DMS153 treated with DMSO at 0.1 percent for 48 hours (cell line): ENCODE data around the gene HOXB9.

Source experiments
- DNase-seq: peaks from one replicate; lab custom pipeline; 2025; ENCODE audit not compliant: unreplicated experiment; lab: John Stamatoyannopoulos, UW

Gene HOXB9

DNA sequence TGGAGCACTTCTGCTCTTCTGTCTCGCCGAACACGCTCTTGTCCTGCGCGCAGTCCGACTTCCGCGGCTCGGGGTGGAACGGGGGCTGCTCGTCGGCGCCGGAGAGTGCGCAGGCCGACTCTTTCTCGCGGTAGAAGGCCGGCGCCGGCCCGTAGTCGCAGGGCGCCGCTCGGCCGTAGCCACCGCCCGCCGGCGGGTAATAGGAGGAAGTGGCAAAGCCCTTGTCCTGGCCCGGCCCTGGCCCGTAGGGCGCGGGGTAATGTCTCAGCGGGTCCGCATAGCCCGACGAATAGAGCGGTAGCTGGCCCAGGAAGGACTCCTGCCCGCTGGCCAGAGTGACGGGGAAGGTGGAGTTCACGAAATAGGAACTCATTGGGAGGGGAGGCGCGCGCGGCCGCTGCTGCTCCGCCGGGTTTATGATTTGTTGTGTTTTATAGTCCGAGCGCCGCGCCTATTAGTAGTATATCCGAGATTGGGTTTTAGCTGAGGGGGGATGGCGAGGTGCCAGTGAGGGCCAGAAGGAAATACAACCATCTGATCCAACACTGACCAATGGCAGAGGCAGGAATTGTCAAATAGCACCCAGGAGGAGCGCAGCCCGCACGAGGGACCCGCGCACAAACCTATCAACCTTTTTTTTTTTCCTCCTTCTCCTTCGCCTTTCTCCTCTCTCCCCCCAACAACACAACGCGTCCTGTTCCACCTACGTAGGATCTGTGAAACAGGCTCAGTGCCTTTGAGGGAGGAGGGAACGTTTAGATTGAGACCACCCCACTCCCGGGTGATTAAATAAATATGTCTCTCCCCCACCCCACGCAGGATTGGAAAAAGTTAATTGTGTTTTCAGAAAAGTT is 28.2 kb downstream of the HOXB9 start:
- DNase-seq, result peak; percentile 57

DNA sequence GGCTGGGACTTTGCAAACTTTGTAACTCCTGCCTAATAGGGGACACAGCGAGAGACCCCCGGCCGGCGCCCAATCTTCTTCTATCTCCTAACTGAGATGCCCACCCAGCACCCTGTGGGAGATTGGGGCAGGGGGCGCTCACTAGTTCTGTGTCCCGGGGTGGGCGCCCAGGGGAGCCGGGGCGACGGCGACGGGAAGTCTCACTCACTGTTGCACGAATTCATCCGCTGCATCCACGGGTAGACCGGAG is 28.7 kb downstream of the HOXB9 start:
- DNase-seq, result no peak

DNA sequence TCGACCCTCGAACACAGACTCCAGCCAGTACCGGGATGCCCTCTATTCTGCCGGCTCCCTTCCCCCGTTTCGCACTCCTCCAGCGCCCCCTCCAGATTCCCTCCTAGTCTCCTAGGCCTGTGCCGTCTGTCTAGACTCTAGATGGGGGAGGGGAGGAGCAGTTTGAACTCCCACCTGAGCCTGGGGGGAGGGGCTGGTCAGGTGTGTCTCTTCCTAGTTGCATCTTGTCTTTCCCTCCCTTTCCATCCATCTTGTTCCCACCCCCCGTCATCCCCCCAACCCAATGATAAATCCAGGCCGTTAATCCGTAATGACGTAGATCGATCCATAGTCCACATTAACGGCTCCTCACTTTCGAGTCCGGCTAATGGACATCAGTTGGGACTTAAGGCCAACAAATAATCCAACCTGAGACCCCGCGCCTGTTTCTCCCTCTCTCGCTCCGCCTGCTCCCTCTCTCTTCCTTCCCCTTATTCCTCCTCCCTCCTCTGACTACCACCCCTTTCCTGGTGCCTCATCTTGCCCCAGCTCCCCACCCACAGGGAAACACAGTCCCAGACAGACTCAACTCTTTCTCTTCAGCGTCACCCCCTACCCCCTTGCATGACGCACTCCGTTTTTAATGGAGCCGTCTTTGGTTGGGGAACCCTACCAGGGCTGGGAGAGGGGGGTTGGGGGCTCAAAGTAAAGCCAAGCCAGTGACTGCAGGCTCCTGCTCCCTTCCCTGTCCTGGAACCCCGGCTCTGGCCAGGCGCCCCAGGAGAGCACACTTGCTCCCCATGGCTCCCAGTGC is 29.2 kb downstream of the HOXB9 start:
- DNase-seq, result no peak

DNA sequence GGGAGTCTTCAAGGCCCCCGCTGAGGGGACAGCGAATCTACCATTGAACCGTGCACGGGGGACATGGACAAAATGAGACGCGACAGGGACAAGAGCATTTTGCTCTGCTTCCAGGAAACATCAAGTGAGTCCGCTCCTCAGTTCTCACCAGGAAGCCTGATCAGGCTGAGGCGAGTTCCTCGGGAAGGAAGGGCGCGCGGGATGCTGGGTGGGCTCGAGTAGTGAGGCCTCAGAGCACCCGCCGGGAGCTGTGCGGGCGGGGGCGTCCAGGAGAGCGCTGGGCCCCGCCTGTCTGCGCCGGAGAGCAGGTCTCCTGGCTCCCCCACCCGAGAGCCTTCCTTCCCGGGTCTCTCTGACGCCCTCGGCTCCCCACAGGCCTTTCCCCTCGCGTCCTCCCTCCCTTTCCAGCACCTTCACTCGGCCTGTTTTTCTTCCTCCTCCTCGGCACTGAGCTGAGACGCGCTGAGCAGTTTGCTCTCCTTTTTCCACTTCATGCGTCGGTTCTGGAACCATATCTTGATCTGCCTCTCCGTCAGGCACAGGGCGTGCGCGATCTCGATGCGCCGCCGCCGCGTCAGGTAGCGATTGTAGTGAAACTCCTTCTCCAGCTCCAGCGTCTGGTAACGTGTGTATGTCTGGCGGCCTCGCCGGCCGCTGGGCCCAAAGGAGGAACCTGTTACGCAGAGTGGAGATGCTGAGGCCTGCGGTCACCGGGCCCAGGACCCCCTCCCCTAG is 30.0 kb downstream of the HOXB9 start:
- DNase-seq, result no peak

DNA sequence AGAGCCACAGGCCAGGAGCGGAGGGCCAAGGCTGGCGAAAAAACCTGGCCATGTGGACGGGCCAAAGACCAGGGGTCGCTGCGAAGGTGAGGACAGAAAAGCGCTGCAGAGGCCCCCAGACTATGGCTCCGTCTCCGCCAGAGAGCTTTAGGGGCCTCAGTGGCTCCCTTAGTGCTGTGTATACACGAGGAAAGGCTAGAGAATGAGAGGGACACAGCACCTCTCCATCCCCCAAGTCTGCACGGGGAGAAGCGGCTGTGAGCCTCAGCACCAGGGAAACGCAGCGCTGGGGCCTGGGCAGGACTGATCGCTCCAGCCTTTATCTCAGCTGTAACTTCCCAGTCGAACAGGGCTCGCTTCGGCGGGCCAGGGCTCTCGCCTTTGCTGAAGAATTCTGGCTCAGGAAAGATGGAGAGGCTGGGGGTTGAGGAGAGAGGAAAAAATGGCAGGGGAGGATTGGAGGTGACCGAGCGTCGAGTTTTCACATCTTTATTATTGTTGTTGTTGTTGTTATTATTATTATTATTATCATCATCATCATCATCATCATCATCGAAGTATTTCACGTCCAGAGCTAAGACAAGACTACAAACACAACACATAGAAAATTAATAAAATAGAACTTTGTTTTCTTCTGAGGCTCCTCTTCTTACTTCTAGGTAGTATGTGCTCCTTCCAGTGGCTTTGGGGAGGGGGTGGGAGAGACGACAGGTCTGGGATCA is 30.7 kb downstream of the HOXB9 start:
- no peak for DNase-seq

DNA sequence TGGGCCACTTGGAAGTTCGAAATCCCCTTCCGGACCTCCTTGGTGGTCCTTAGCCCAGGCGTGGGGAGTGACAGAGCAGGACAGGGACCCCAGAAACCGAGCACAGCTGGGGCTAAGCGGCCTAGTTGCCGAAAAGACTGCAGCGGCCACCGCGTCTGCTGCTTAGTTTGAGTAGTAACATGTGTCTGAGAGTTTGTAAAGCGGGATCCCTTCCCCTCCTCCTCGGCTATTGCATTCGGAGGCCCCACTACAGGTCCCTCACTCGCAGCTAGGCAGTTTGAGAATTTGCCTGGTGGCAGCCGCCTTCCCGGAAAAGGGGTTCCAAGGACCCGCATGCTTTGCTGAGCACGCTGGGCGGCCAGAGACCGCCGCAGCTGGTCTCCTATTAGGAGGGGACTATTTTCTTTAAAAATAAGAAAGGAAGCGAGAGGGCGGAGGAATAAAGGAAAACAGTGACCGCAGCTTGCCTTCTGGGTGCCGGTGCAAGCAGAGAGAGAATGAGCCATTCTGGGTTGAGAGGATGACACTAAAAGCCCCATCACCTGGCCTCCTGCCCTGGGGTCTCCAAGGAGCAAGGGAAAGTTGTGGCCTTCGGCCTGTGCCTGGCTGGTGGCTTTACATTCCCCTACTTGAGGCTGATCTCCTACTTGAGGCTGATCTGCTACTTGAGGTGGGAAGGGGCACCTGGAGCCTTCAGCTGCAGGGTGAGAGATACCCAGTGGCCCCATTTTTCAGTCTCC is 31.4 kb downstream of the HOXB9 start:
- no peak for DNase-seq

DNA sequence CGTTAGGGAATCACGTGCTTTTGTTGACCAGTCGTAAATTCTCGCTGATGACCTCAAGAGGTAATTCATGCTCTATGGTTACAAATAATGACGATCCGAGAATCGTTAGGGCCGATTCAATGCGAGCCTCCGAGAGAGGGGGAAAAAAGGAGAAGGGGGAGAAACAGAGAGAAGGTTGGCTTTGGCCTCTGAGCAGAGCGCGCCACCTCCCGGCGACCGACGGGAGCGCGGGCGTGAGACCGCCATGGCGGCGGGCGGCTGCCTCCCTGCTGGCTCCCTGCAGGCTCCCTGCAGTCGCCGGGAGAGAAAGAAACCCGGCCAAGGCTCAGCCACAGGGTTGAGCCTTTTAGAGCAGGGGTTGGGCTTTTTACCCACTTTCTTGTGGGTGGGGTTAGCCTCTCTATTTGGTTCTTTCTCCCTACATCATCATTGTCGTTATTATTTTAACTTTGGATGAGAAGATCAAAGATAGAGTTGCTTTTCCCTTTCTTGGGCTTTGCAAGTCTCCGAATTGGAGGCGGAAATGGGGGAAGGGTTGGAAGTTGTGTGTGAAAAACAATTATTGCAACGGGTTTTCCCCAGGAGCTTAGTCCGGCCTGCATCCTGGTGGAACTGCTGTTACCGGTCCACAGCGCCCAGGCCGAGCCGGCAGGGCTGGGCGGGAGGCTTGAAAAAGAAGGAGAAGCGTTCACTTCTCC is 32.2 kb downstream of the HOXB9 start:
- peak; percentile 96 for DNase-seq

DNA sequence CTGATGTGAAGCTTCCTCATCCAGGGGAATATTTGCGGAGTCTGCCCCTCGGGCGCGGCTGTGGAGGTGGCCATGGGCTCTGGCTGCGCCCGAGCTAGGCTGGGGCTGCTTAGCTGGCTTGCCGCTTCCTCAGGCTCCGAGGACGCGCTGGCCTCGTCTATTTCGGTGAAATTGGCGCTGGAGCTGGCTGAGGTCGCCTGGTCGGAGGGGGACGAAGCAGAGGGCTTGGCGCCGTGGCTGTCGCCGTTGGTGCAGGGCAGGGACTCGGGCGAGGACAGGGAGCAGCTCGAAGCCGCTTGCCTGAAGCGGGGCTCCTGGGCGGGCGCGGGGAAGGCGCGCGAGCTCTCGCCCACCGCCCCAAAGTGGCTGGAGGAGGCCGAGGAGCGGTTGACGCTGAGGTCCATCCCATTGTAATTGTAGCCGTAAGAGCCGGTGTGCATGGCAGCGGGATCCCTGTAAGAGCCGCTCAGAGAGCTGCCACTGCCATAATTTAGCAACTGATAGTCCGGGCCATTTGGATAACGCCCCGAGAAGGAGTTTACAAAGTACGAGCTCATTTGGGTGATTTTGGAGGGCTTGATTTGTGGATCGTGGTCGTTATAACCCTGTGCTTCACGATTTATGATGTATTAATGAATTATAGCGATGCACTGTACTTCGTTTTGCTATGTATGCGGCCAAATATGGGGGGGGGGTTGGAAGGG is 32.9 kb downstream of the HOXB9 start, which contains the start of gene HOXB5:
Gene HOXB5, minus strand, starts transcription at position 654 of the 704 bp plus-strand sequence. Its CDS starts 97 bp downstream, at position 557.
- DNase-seq, result peak; percentile 54

DNA sequence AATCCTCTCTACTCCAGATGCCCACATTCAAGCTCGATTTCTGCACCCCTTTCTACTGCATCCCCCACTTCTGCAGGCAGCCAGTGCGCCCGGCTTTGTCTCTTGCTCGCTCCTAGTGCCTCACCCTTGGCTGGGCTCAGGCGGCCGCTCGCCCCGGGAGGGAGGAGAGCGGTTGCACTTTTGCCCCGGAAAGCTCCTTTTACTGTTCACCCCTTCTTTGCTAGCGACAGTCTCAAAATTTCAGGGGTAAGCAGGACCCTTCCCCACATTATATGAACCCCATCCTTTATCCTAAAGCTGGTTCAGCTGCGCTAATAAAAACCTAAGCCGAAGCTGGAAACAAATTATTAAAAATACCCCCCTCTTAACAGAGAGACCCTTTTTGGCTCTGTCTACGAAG is 33.6 kb downstream of the HOXB9 start:
- no peak for DNase-seq

DNA sequence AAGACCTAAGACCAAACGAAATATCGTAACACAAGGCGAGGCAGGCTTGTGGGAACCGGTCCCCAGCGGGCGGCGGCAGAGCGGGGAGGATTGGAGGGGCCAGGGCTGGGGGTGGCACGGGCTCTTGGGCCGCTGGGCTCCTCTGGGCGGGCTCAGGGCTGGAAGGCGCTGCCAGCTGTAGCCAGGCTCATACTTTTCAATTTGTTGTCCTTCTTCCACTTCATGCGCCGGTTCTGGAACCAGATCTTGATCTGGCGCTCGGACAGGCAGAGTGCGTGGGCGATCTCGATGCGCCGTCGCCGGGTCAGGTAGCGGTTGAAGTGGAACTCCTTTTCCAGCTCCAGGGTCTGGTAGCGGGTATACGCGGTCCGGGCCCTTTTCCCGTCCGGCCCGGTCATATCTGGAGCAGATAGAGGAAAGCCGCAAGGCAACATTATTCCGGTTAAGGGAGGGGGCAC is 34.1 kb downstream of the HOXB9 start:
- DNase-seq, result no peak

DNA sequence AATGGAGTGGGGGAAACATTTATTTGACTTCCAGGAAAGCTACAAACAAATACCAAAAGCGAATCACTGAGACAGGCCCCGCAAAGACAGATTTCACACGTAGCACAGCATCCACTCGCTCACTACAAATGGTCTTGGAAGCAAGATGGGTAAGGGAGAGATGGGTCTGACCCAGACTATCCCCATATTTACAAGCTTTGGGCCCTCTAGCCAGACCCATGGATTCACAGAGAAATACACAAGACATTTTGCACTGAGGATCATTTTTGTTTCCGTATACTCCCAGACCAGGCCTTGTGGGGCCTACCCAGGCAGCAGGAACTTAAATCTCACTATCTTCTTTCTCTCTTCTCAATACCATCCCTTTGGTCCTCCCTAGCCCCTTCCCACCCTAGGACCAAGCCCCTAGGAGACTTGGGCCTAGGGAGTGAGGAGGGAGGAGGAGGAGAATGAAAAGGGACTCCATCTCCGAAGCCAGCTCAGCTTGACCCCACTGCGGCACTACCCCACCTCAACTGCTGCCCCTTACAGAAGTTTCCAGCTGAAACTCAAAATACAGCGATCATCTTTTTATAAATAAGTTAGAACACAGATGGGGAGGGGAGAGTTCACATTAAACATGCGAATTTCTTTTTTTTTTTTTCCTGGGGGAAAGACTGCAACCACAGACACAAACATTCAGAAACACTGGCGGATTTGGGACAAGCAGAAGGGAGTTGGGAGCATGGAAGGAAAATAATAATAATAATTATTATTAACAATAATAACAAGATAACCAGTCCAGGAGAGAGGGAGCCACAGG is 34.7 kb downstream of the HOXB9 start:
- no peak for DNase-seq

DNA sequence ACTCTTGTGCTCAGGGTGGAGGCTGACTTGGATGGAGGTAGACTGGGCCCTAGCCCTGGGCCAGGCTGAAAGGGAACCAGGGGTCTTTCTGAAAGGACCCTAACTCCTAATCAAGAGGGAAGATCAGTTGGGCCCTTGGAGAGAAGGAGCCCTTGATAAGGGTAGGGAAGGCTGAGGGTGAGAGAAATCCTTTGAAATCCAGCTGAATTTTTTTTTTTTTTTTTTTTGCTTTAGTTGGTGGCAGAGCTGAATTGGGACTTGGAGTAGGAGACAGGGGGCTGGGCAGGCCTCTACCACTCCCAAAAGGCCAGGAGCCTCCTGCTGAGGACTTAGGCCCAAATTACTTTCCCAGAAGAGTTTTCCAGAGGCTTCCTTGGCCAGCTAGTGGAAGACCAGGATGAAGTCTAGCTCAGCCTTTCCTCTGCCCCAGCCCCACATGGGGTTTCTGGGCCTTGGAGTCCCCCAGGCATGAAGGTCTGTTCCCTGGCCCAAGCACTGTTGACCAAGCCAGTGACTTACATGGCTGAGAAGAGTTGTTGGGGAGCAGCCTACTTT is 35.5 kb downstream of the HOXB9 start:
- DNase-seq, result no peak

DNA sequence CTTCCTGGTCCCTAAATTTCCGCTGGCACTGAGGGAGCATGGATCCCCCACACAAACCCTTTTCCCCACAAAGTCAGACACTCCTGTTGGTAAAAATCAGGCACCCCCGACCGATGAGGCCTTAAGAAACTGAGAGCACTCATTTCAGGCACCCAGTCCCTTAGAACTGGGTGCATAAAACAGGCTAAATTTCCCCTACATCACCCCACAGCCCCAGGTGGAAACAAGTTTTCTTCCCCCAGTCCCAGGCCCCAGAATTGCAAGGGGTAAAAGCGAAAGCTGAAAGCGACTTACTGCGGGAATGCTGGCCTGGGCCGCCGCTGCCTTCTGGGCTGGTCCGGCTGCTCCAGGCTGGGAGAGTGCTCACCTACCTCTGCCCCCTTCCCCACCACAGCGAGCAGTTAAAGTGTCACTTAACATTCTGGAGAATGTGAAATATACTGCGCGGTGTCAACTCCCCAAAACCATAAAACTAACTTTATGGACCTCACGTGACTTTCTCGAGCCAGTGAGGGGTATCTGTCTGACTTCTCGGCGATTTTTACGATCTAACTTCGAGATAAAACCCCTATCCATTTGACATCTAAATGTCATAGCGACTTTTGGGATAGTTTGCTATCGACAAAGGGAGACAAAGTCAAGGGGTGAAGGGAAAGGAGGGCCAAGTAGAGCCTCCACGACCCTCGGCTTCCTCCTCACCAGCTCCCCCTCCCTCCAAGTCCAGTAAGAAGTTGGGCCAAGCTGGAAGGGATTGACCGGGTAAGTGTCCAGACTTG is 36.1 kb downstream of the HOXB9 start, which contains the start of gene HOXB3:
Gene HOXB3, minus strand, starts transcription at position 411 of the 776 bp plus-strand sequence. CDS start 37,767 bp downstream, outside the sequence.
- DNase-seq, result no peak

DNA sequence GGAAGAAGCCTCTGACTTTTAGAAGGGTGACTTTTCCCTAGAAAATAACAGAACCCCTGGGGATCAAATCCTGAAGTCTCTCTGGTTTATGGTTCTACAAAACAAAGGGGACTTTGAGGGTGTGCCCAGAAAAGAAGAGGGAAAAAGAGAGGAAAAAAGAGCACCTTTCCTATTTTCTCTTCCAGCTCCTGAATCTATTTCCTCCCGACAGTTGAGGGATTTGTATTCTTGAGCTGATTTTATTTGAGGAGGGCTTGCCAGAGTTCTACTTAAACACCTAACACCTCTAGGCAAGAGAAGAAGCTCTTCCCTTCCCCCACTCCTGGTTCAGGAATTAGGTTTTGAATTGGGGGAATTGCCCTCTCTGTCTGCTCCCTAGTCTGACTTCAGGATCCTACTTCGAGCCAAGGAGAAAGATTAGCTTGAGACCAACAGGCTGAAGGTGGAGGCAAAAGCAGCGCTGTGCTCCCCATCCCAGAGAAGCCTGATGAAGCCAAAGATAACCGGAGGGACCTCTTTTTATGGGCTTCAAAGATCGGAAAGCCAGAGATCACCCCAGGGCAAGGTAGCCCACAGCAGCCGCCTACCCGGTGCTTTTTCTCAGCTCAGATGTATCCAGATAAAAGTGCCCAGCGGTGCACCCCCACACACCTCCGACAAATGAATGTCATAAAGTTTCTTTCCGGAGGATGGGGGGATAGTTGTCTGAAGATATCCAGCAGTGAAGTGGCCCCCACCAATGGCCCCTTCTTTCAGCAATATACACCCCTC is 36.9 kb downstream of the HOXB9 start:
- DNase-seq, result no peak

DNA sequence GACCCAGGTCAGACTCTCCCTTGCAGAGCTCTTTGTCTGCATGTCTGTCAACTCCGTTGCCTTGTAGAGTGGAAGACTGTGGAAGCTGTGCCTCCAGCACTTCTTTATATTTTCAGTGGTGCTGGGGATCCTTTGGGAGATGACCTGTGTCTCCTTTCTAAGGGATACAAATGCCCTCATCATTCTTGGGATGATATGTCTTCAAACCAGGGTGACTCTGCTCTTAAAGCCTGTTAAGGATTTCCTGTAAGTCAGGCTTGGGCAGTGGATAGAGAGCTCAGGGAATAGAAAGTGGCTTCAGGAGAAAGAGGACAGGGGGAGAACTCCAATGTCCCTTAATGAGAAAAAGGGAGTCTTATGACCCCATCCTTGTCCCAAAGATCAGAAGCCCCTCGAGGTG is 37.6 kb downstream of the HOXB9 start:
- no peak for DNase-seq

DNA sequence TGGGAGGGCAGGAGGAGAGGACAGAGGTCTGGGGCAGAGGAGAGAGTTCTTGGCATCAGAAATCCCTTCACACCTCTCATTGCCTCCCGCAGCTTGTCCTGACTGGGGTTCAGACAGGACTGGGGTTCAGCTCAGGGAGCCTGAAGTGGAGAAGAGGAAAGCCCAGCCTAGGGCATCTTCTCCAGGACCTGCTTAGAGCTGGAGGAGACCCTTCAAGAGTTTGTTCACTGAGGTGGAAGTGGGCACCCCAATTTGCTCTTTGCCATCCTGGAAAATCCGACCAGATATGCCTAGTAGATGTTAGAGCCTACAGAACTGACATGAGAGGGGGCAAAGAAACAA is 38.1 kb downstream of the HOXB9 start:
- DNase-seq, result no peak
